Pancreas (tissue), 10 donors: Measurements from ENCODE around the gene MAPKBP1. TPM values are rescaled to one million over a fixed set of nuclear protein-coding genes. Genes with fewer than 3 reads are reported as not detected.

Experiments used
- ATAC-seq, 4 donors: fragments of 200-7000 bp; cut with Tn5 transposase; one replicate each; pipeline versions ENCODE4 v1.8.0 to v1.9.1; 2020; ENCODE audit warnings: mild to moderate bottlenecking in 4 of 4, moderate library complexity in 4 of 4
- DNase-seq, 6 donors: peaks; one replicate each; pipeline ENCODE4 v3.0.0-alpha.2; 2020
- FAIRE-seq: peaks from 2 replicates; lab custom pipeline; 2012; peaks lifted over from hg19 to GRCh38; lab: Jason Lieb, UNC
- H3K27ac ChIP-seq, 4 donors: fragments of 200-600 bp; sonication (generic); 1 replicate in 3 of 4; 2 replicates in 1 of 4; pipeline versions ENCODE4 v1.5.0 to v1.8.0; 2020
- H3K27me3 ChIP-seq, 4 donors: fragments of 200-600 bp; one replicate each; pipeline ENCODE4 v1.8.0; 2021
- H3K36me3 ChIP-seq, 3 donors: fragments of 200-600 bp; sonication (generic) in 1 of 3; one replicate each; pipeline versions ENCODE4 v1.5.0 to v1.8.0; 2020 to 2021
- H3K4me1 ChIP-seq, 3 donors: fragments of 200-600 bp; one replicate each; pipeline ENCODE4 v1.8.0; 2021
- H3K4me3 ChIP-seq, 4 donors: fragments of 200-600 bp; sonication (generic) in 2 of 4; one replicate each; pipeline versions ENCODE4 v1.5.0 to v1.8.0; 2020 to 2021
- H3K9me3 ChIP-seq, 4 donors: fragments of 200-600 bp; one replicate each; pipeline ENCODE4 v1.8.0; 2021
- CTCF ChIP-seq, 4 donors: fragments of 200-600 bp; sonication (generic) in 3 of 4; IDR thresholded peaks; one replicate each; pipeline versions ENCODE4 v1.5.0 to v1.8.0; 2021; ENCODE audit warnings: antibody characterized with exemption in 4 of 4
- WGBS, 2 donors: extraction: QIAGEN DNeasy Blood & Tissue Kit; methylation state at CpG; one replicate each; pipeline ENCODE4 v1.1.7; 2013; 5-methylcytosine and 5-hydroxymethylcytosine counted together
- intact Hi-C, 3 donors: fragments of 100-400 bp; cut with DNase I; formaldehyde crosslinking; loops; one replicate each; pipeline versions ENCODE4 v1.11.1 to v1.14.2; 2022
- polyA plus RNA-seq, 2 donors: library from polyadenylated mRNA; stranded (reverse); fragments of 200-250 nt; gene quantifications; one replicate each; pipeline ENCODE4 v1.2.3, GENCODE V29; 2013
- total RNA-seq, 6 donors: library from RNA; stranded (reverse); fragmentation: NEBNext Ultra II Directional in 4 of 6; extraction: Animal tissue kit (Norgen Biotek cat#: 25700) in 4 of 6; gene quantifications; one replicate each; pipeline versions ENCODE4 v1.2.1 to v1.2.4, GENCODE V29; 2021 to 2023
- donor health status: healthy with polysubstance abuse.
- donor health status: DM: no; HTN: no; CAD: no; lungs with moderate emphysema.
- donor health status: DM: no; HTN: no; CAD: no.
- donor health status: control.
- donor health status: control.
- donor health status: Bipolar disorder and iron deficiency.
- donor health status: DM: yes; HTN: yes; CAD: no.
- donor health status: DM: no; HTN: no; CAD: no.
- donor health status: DM: no; HTN: no; CAD: no.
- donor health status: DM: yes; HTN: yes; CAD: no.

The MAPKBP1 gene
- total and polyA plus RNA-seq, 8 donors = 5.3 to 19.2 (median 8.9) TPM

GRCh38 chr15:41814534-41814933 lies 40.2 kb downstream of the MAPKBP1 start:
- WGBS, 2 donors = 70 to 76% methylated on average over 5 of the region's 5 CpGs
- no peaks in the 10 kb centered on the region for H3K27me3 ChIP-seq
- no peaks in the 10 kb centered on the region for H3K9me3 ChIP-seq
- no peak for TF ChIP-seq CTCF (IDR thresholded peaks at IDR 0.05)
- H3K36me3 ChIP-seq = peaks cover 0 to 19% (median 0%) of the 10 kb centered on the region in 3 donors
- H3K27ac ChIP-seq = no peak overlapping the region
- no peak for DNase-seq
- FAIRE-seq = no peak
- intact Hi-C loops = loop anchor here in 1 of 3 donors (5.0 kb wide), 1 partner anchor 42 kb away; the partner anchor contains the start of gene MAPKBP1
- ATAC-seq = no peak
- no peaks in the 10 kb centered on the region for H3K4me1 ChIP-seq
- no peak overlapping the region for H3K4me3 ChIP-seq

GRCh38 chr15:41816788-41817187 lies 42.5 kb downstream of the MAPKBP1 start:
- H3K36me3 ChIP-seq = peaks cover 0 to 19% (median 0%) of the 10 kb centered on the region in 3 donors
- H3K9me3 ChIP-seq = no peaks in the 10 kb centered on the region
- H3K4me3 ChIP-seq = no peak overlapping the region
- no peak overlapping the region for H3K27ac ChIP-seq
- ATAC-seq (no peak), DNase-seq (no peak), FAIRE-seq (no peak)
- peaks cover 0 to 10% (median 4%) of the 10 kb centered on the region in 3 donors for H3K4me1 ChIP-seq
- no peak for TF ChIP-seq CTCF (IDR thresholded peaks at IDR 0.05)
- H3K27me3 ChIP-seq = no peaks in the 10 kb centered on the region
- 95% methylated on average over 9 of the region's 9 CpGs for WGBS, 2 donors
- intact Hi-C loops = no loop called here

- no peak overlapping the region for H3K27ac ChIP-seq
- WGBS, 2 donors = 94 to 96% methylated on average over 14 of the region's 14 CpGs
- no peak for TF ChIP-seq CTCF (IDR thresholded peaks at IDR 0.05)
- ATAC-seq (no peak), DNase-seq (no peak), FAIRE-seq (no peak)
- H3K27me3 ChIP-seq = no peaks in the 10 kb centered on the region
- peaks cover 0 to 10% (median 4%) of the 10 kb centered on the region in 3 donors for H3K4me1 ChIP-seq
- H3K9me3 ChIP-seq = no peaks in the 10 kb centered on the region
- peaks cover 0 to 20% (median 0%) of the 10 kb centered on the region in 3 donors for H3K36me3 ChIP-seq
- intact Hi-C loops = no loop called here
- H3K4me3 ChIP-seq = no peak overlapping the region
Observed at GRCh38 chr15:41817327-41817726, 43.0 kb downstream of the MAPKBP1 start.

- no peak for FAIRE-seq
- TF ChIP-seq CTCF (IDR thresholded peaks at IDR 0.05) = no peak
- H3K9me3 ChIP-seq = no peaks in the 10 kb centered on the region
- intact Hi-C loops = no loop called here
- H3K4me3 ChIP-seq = no peak overlapping the region
- peaks cover 0 to 10% (median 4%) of the 10 kb centered on the region in 3 donors for H3K4me1 ChIP-seq
- H3K27me3 ChIP-seq = no peaks in the 10 kb centered on the region
- no peak for ATAC-seq
- no peak overlapping the region for H3K27ac ChIP-seq
- WGBS, 2 donors = 91 to 94% methylated on average over 6 of the region's 6 CpGs
- H3K36me3 ChIP-seq = peaks cover 0 to 25% (median 0%) of the 10 kb centered on the region in 3 donors
- no peak for DNase-seq
Observed at GRCh38 chr15:41817781-41818180, 43.5 kb downstream of the MAPKBP1 start.

- intact Hi-C loops = loop anchor here in 1 of 3 donors (5.0 kb wide), 1 partner anchor 88 kb away; no protein-coding TSS in a partner anchor
- ATAC-seq (no peak), DNase-seq (peak in 1 of 6 donors; percentile 7), FAIRE-seq (no peak)
- no peak overlapping the region for H3K4me3 ChIP-seq
- no peak for TF ChIP-seq CTCF (IDR thresholded peaks at IDR 0.05)
- H3K36me3 ChIP-seq = peaks cover 0 to 26% (median 0%) of the 10 kb centered on the region in 3 donors
- H3K4me1 ChIP-seq = peaks cover 0 to 10% (median 4%) of the 10 kb centered on the region in 3 donors
- H3K27me3 ChIP-seq = no peaks in the 10 kb centered on the region
- no peaks in the 10 kb centered on the region for H3K9me3 ChIP-seq
- WGBS, 2 donors = 93 to 99% methylated on average over 9 of the region's 9 CpGs
- H3K27ac ChIP-seq = no peak overlapping the region
Observed at GRCh38 chr15:41819455-41820050, 45.3 kb downstream of the MAPKBP1 start.
